CD14-positive monocyte (primary cell): ENCODE measurements around the gene TMX4. TPM values are rescaled to one million over a fixed set of nuclear protein-coding genes. Genes with fewer than 3 reads are reported as not detected.
A peak's percentile ranks its signal among the peaks of the same experiment; 100 is the strongest.

ENCODE experiments used
- DNase-seq, 3 donors: peaks; one replicate each; pipeline ENCODE4 v3.0.0-alpha.2; 2011 to 2022
- H2AFZ ChIP-seq: 2 replicates; pipeline ENCODE4 v1.6.0; 2012; ENCODE audit warnings: mild to moderate bottlenecking, low read depth, low read length, inconsistent platforms; ENCODE audit not compliant: insufficient read depth, poor library complexity, severe bottlenecking
- H3K27ac ChIP-seq, 2 donors: 1 replicate in 1 of 2; 2 replicates in 1 of 2; pipeline ENCODE4 v1.5.1; 2012 to 2013; ENCODE audit warnings: low read length in 2 of 2, control low read depth in 1 of 2, inconsistent platforms in 1 of 2, low read depth in 1 of 2, mild to moderate bottlenecking in 1 of 2
- H3K27me3 ChIP-seq, 2 donors: one replicate each; pipeline versions ENCODE4 v1.6.0 to v1.6.1; 2011 to 2013; ENCODE audit warnings: low read length in 2 of 2; ENCODE audit not compliant: control insufficient read depth in 2 of 2, insufficient read depth in 2 of 2
- H3K36me3 ChIP-seq, 2 donors: replicated peaks in 1 of 2; 1 replicate in 1 of 2; 2 replicates in 1 of 2; pipeline versions ENCODE4 v1.5.1 to v1.6.1; 2012 to 2013; ENCODE audit warnings: low read length in 2 of 2, control low read depth in 1 of 2, inconsistent platforms in 1 of 2, mild to moderate bottlenecking in 1 of 2; ENCODE audit not compliant: insufficient read depth in 2 of 2, control insufficient read depth in 1 of 2
- H3K4me1 ChIP-seq, 2 donors: 1 replicate in 1 of 2; 2 replicates in 1 of 2; pipeline versions ENCODE4 v1.5.1 to v1.6.1; 2012 to 2013; ENCODE audit warnings: low read length in 2 of 2, control low read depth in 1 of 2, inconsistent platforms in 1 of 2, mild to moderate bottlenecking in 1 of 2, moderate library complexity in 1 of 2; ENCODE audit not compliant: insufficient read depth in 2 of 2, control insufficient read depth in 1 of 2
- H3K4me2 ChIP-seq: replicated peaks from 2 replicates; pipeline ENCODE3; 2012; ENCODE audit warnings: low read length, moderate library complexity, mild to moderate bottlenecking; ENCODE audit not compliant: poor library complexity, severe bottlenecking; ENCODE audit errors: extremely low read depth
- H3K4me3 ChIP-seq, 3 experiments: fragments of 200-600 bp in 1 of 3; sonication (generic) in 1 of 3; replicated peaks in 1 of 3; 1 replicate in 2 of 3; 2 replicates in 1 of 3; pipeline ENCODE4 v1.5.1; 2011 to 2013; ENCODE audit warnings: low read length in 3 of 3, mild to moderate bottlenecking in 3 of 3, control low read depth in 2 of 3, low read depth in 2 of 3, inconsistent platforms in 1 of 3, moderate library complexity in 1 of 3
- H3K79me2 ChIP-seq: 2 replicates; pipeline ENCODE4 v1.6.0; 2012; ENCODE audit warnings: mild to moderate bottlenecking, control low read depth, inconsistent platforms, low read length, moderate library complexity; ENCODE audit not compliant: insufficient read depth
- H3K9ac ChIP-seq: 2 replicates; pipeline ENCODE4 v1.6.0; 2017; ENCODE audit warnings: low read length, mild to moderate bottlenecking; ENCODE audit not compliant: insufficient read depth, poor library complexity, severe bottlenecking
- H3K9me3 ChIP-seq, 2 donors: replicated peaks in 1 of 2; 1 replicate in 1 of 2; 2 replicates in 1 of 2; pipeline versions ENCODE4 v1.5.1 to v1.6.1; 2012 to 2013; ENCODE audit warnings: low read length in 2 of 2, control low read depth in 1 of 2; ENCODE audit not compliant: control insufficient read depth in 1 of 2, insufficient read depth in 1 of 2
- H4K20me1 ChIP-seq: 2 replicates; pipeline ENCODE4 v1.6.0; 2012; ENCODE audit warnings: mild to moderate bottlenecking, low read length, control low read depth, moderate library complexity; ENCODE audit not compliant: insufficient read depth
- H3K27ac Mint-ChIP-seq, 7 donors: one replicate each; pipeline ENCODE4 v1.8.0; 2020; ENCODE audit warnings: mild to moderate bottlenecking in 7 of 7, mixed read lengths in 7 of 7, moderate library complexity in 6 of 7, inconsistent platforms in 2 of 7
- H3K27me3 Mint-ChIP-seq, 3 donors: one replicate each; pipeline ENCODE4 v1.8.0; 2021 to 2022; ENCODE audit warnings: low read depth in 3 of 3, mild to moderate bottlenecking in 3 of 3, mixed read lengths in 3 of 3, moderate library complexity in 3 of 3, inconsistent platforms in 1 of 3
- H3K36me3 Mint-ChIP-seq, 2 donors: one replicate each; pipeline ENCODE4 v1.8.0; 2020; ENCODE audit warnings: mixed read lengths in 2 of 2, inconsistent platforms in 1 of 2, mild to moderate bottlenecking in 1 of 2
- H3K4me1 Mint-ChIP-seq: one replicate; pipeline ENCODE4 v1.8.0; 2020; ENCODE audit warnings: mild to moderate bottlenecking, mixed read lengths
- H3K4me3 Mint-ChIP-seq, 2 donors: one replicate each; pipeline ENCODE4 v1.8.0; 2020; ENCODE audit warnings: mild to moderate bottlenecking in 2 of 2, mixed read lengths in 2 of 2, moderate library complexity in 1 of 2
- H3K9me3 Mint-ChIP-seq, 7 donors: one replicate each; pipeline ENCODE4 v1.8.0; 2020 to 2022; ENCODE audit warnings: mixed read lengths in 7 of 7, mild to moderate bottlenecking in 6 of 7, moderate library complexity in 6 of 7, inconsistent platforms in 2 of 7
- CTCF ChIP-seq: fragments of 200-600 bp; IDR thresholded peaks from one replicate; pipeline ENCODE4 v1.8.0; 2022; ENCODE audit warnings: antibody characterized with exemption, mild to moderate bottlenecking
- WGBS: methylation state at CpG from one replicate; pipeline ENCODE4 v1.1.5; 2013; ENCODE audit warnings: missing lambda C conversion rate; ENCODE audit not compliant: insufficient coverage; 5-methylcytosine and 5-hydroxymethylcytosine counted together
- intact Hi-C, 2 donors: fragments of 100-400 bp; cut with micrococcal nuclease; formaldehyde crosslinking; loops; one replicate each; pipeline versions ENCODE4 v1.15.0 to v1.15.1; 2023
- polyA minus RNA-seq: library from RNA; depleted of rRNA, polyadenylated mRNA; stranded (reverse); fragments of >200 nt; gene quantifications from 2 replicates; pipeline ENCODE4 v1.2.3, GENCODE V29; 2012
- polyA plus RNA-seq, 3 donors: library from polyadenylated mRNA; depleted of rRNA in 1 of 3; unstranded in 2 of 3; stranded (reverse) in 1 of 3; fragments of 300-500 nt in 2 of 3; fragments of >200 nt in 1 of 3; fragmentation: Illumina TruSeq in 2 of 3; gene quantifications; 1 replicate in 2 of 3; 2 replicates in 1 of 3; pipeline ENCODE4 v1.2.3, GENCODE V29; 2012 to 2021
- total RNA-seq, 12 experiments: library from RNA in 1 of 12; stranded (reverse) in 1 of 12; fragments of 120-200 nt in 1 of 12; gene quantifications; one replicate each; pipeline ENCODE4 v1.2.4 and lab custom pipeline; 2013 to 2026; ENCODE audit warnings: mixed read lengths in 6 of 12, inconsistent platforms in 1 of 12

The TMX4 gene
- 34.8 TPM for total RNA-seq (2013)
- 10 to 100 TPM; 12.1 to 67.9 (median 55.2) TPM for polyA plus RNA-seq
- polyA minus RNA-seq = 10.4 and 14.1 TPM in 2 replicates
- 54.6 to 196 (median 132) reads per million in 11 experiments for total RNA-seq (lab: John Stamatoyannopoulos, UW)

GRCh38 chr20:8019246-8019997, at the start of gene TMX4:
TMX4 (minus strand) TSS chr20:8019761; CDS start chr20:8019613, 148 bp downstream.
- Histone ChIP-seq H3K9ac (peak within 1 kb of the TSS; percentile 94), H3K27me3 (no peaks in the 10 kb centered on the region), H3K4me1 (peaks cover 27 to 50% of the 10 kb centered on the region in 2 donors), H3K27ac (peak within 1 kb of the TSS; percentile 75 to 92), H3K36me3 (no peaks in the 10 kb centered on the region), H4K20me1 (peaks cover 22% of the 10 kb centered on the region), H3K79me2 (peaks cover 46% of the 10 kb centered on the region), H2AFZ (peak within 1 kb of the TSS; percentile 96), H3K9me3 (no peaks in the 10 kb centered on the region), H3K4me3 (peak within 1 kb of the TSS; percentile 48 to 97 (median 95)), H3K4me2 (peak within 1 kb of the TSS; percentile 99)
- Mint-ChIP-seq H3K27me3 (peaks cover 0 to 2% (median 0%) of the 10 kb centered on the region in 3 donors), H3K27ac (peak within 1 kb of the TSS in 6 of 7 donors; percentile 86 to 94 (median 91)), H3K4me3 (peak within 1 kb of the TSS; percentile 86 to 97), H3K36me3 (peaks cover 0 to 3% of the 10 kb centered on the region in 2 donors), H3K4me1 (peaks cover 22% of the 10 kb centered on the region), H3K9me3 (peaks cover 0 to 2% (median 0%) of the 10 kb centered on the region in 7 donors)
- intact Hi-C loops = no loop called here
- peak; percentile 71 for TF ChIP-seq CTCF
- DNase-seq = peak; percentile 94 to 98 (median 97)
- WGBS = under 1% methylated on average over 78 of the region's 83 CpGs

GRCh38 chr20:8067082-8067481, 47.5 kb upstream of the TMX4 start:
- no peak for TF ChIP-seq CTCF
- no peak overlapping the region for H3K4me3 Mint-ChIP-seq

More at GRCh38 chr20:8067082-8067481, 47.5 kb upstream of the TMX4 start:
- WGBS = no CpG with 5 or more reads among the region's 5 CpGs
- no peaks in the 10 kb centered on the region for H3K9me3 ChIP-seq
- peaks cover 2% of the 10 kb centered on the region for H3K4me1 Mint-ChIP-seq
- H3K9ac ChIP-seq = no peak overlapping the region
- no peaks in the 10 kb centered on the region for H3K36me3 Mint-ChIP-seq
- no peaks in the 10 kb centered on the region for H4K20me1 ChIP-seq
- H3K27me3 ChIP-seq = no peaks in the 10 kb centered on the region
- no peaks in the 10 kb centered on the region for H3K9me3 Mint-ChIP-seq
- H3K4me3 ChIP-seq = no peak overlapping the region
- H3K36me3 ChIP-seq = no peaks in the 10 kb centered on the region
- no peaks in the 10 kb centered on the region for H3K27me3 Mint-ChIP-seq
- H2AFZ ChIP-seq = no peak overlapping the region
- no peak overlapping the region for H3K27ac ChIP-seq
- no peak for DNase-seq
- H3K79me2 ChIP-seq = no peaks in the 10 kb centered on the region
- no peak overlapping the region for H3K27ac Mint-ChIP-seq
- H3K4me2 ChIP-seq = no peak overlapping the region
- H3K4me1 ChIP-seq = no peaks in the 10 kb centered on the region
- intact Hi-C loops = no loop called here
